Neuronal stem cell (in vitro differentiated cells): ENCODE data around the gene FAM118A.
A peak's percentile ranks its signal among the peaks of the same experiment; 100 is the strongest.
"Not testable (repeated sequence)": the region's sequence is repeated elsewhere in the genome, so short reads cannot be mapped to it uniquely, and the experiment has no call there.

ENCODE experiments used
- DNase-seq: peaks from one replicate; pipeline ENCODE4 v3.0.0-alpha.2; 2013; ENCODE audit warnings: low spot score
- H2AFZ ChIP-seq: one replicate; pipeline ENCODE4 v1.6.1; 2013; ENCODE audit warnings: mild to moderate bottlenecking, low read length, inconsistent platforms
- H2AK5ac ChIP-seq: 2 replicates; pipeline ENCODE4 v1.6.1; 2013; ENCODE audit warnings: low read depth, mild to moderate bottlenecking, inconsistent platforms, low read length, moderate library complexity, mixed read lengths
- H2BK120ac ChIP-seq: 2 replicates; pipeline ENCODE4 v1.6.1; 2013; ENCODE audit warnings: low read depth, mild to moderate bottlenecking, inconsistent platforms, low read length, moderate library complexity, mixed read lengths
- H2BK12ac ChIP-seq: one replicate; pipeline ENCODE4 v1.6.1; 2013; ENCODE audit warnings: low read length, inconsistent platforms
- H2BK15ac ChIP-seq: 2 replicates; pipeline ENCODE4 v1.6.1; 2013; ENCODE audit warnings: mild to moderate bottlenecking, low read length, inconsistent platforms, mixed read lengths
- H2BK5ac ChIP-seq: one replicate; pipeline ENCODE4 v1.6.1; 2013; ENCODE audit warnings: inconsistent platforms, mild to moderate bottlenecking, low read length, moderate library complexity
- H3K14ac ChIP-seq: one replicate; pipeline ENCODE4 v1.6.1; 2013; ENCODE audit warnings: low read length, inconsistent platforms
- H3K18ac ChIP-seq: 2 replicates; pipeline ENCODE4 v1.6.1; 2013; ENCODE audit warnings: low read length, inconsistent platforms
- H3K23ac ChIP-seq: 2 replicates; pipeline ENCODE4 v1.6.1; 2013; ENCODE audit warnings: low read depth, mild to moderate bottlenecking, mixed read lengths, low read length, inconsistent platforms; ENCODE audit not compliant: poor library complexity
- H3K27ac ChIP-seq: replicated peaks from 3 replicates; pipeline ENCODE4 v1.5.1; 2013; ENCODE audit warnings: low read length, inconsistent platforms
- H3K27me3 ChIP-seq, 3 experiments: 2 replicates each; pipeline ENCODE4 v1.6.1; 2013; ENCODE audit warnings: low read length in 3 of 3, mild to moderate bottlenecking in 2 of 3, inconsistent platforms in 1 of 3, low read depth in 1 of 3, mixed read lengths in 1 of 3, moderate library complexity in 1 of 3; ENCODE audit not compliant: control insufficient read depth in 3 of 3, insufficient read depth in 3 of 3
- H3K36me3 ChIP-seq, 2 donors: replicated peaks in 1 of 2; 2 replicates each; pipeline ENCODE4 v1.6.1; 2013; ENCODE audit warnings: low read length in 2 of 2; ENCODE audit not compliant: control insufficient read depth in 2 of 2, insufficient read depth in 2 of 2
- H3K4ac ChIP-seq: 2 replicates; pipeline ENCODE4 v1.6.1; 2013; ENCODE audit warnings: inconsistent platforms, mild to moderate bottlenecking, low read length, moderate library complexity
- H3K4me1 ChIP-seq, 2 donors: 1 replicate in 1 of 2; 2 replicates in 1 of 2; pipeline ENCODE4 v1.6.1; 2013; ENCODE audit warnings: low read length in 2 of 2, low read depth in 1 of 2; ENCODE audit not compliant: control insufficient read depth in 2 of 2, insufficient read depth in 1 of 2
- H3K4me2 ChIP-seq: one replicate; pipeline ENCODE4 v1.6.1; 2013; ENCODE audit warnings: mild to moderate bottlenecking, low read length, inconsistent platforms; ENCODE audit not compliant: insufficient read depth, poor library complexity, severe bottlenecking
- H3K4me3 ChIP-seq, 2 donors: 2 replicates each; pipeline ENCODE4 v1.5.1; 2013; ENCODE audit warnings: low read length in 2 of 2, mild to moderate bottlenecking in 2 of 2, inconsistent platforms in 1 of 2, moderate library complexity in 1 of 2
- H3K79me1 ChIP-seq: one replicate; pipeline ENCODE4 v1.6.1; 2013; ENCODE audit warnings: low read depth, mild to moderate bottlenecking, inconsistent platforms, low read length, moderate library complexity
- H3K9ac ChIP-seq: one replicate; pipeline ENCODE4 v1.6.1; 2013; ENCODE audit warnings: mild to moderate bottlenecking, low read depth, low read length, inconsistent platforms; ENCODE audit not compliant: poor library complexity
- H3K9me3 ChIP-seq, 2 donors: replicated peaks in 1 of 2; 2 replicates each; pipeline versions ENCODE3 to v1.6.1; 2013; ENCODE audit warnings: low read length in 2 of 2, mild to moderate bottlenecking in 2 of 2, inconsistent platforms in 1 of 2, low read depth in 1 of 2, mixed read lengths in 1 of 2, moderate library complexity in 1 of 2; ENCODE audit not compliant: control insufficient read depth in 2 of 2, insufficient read depth in 1 of 2
- H4K8ac ChIP-seq: one replicate; pipeline ENCODE4 v1.6.1; 2013; ENCODE audit warnings: low read depth, mild to moderate bottlenecking, inconsistent platforms, low read length, moderate library complexity
- H4K91ac ChIP-seq: one replicate; pipeline ENCODE4 v1.6.1; 2013; ENCODE audit warnings: low read length, low read depth, mild to moderate bottlenecking, inconsistent platforms; ENCODE audit not compliant: poor library complexity
- WGBS, 2 donors: extraction: QIAGEN DNeasy Blood & Tissue Kit; methylation state at CpG; one replicate each; pipeline ENCODE4 v1.1.7; 2013; ENCODE audit warnings: missing lambda C conversion rate in 2 of 2, mixed read lengths in 1 of 2; ENCODE audit not compliant: insufficient read length in 2 of 2, insufficient replicate concordance in 1 of 2; ENCODE audit errors: extremely low coverage in 2 of 2; 5-methylcytosine and 5-hydroxymethylcytosine counted together

Gene FAM118A

DNA sequence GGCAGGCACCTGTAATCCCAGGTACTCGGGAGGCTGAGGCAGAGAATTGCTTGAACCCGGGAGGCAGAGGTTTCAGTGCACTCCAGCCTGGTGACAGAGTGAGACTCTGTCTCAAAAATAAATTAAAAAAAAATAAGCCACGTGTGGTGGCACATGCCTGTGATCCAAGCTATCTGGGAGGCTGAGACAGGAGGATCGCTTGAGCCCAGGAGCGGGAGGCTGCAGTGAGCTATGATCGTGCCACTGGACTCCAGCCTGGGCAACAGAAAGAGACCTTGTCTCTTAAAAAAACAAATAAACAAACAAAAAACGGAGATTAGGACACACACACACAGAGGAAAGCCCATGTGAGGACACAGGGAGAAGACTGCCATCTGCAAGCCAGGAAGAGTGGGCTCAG is 32.0 kb upstream of the FAM118A start:
- not testable (repeated sequence) for H3K79me1 ChIP-seq, H2AFZ ChIP-seq, H2BK15ac ChIP-seq, H2BK5ac ChIP-seq, H4K8ac ChIP-seq, H3K4me3 ChIP-seq, H3K18ac ChIP-seq, H3K9ac ChIP-seq, H3K9me3 ChIP-seq, H3K36me3 ChIP-seq, H2AK5ac ChIP-seq, DNase-seq, H2BK12ac ChIP-seq, H3K4me2 ChIP-seq, H3K4ac ChIP-seq, H4K91ac ChIP-seq, H3K4me1 ChIP-seq, H3K27ac ChIP-seq, H3K23ac ChIP-seq, H2BK120ac ChIP-seq
- Histone ChIP-seq H3K27me3 (peaks cover 0 to 25% (median 1%) of the 10 kb centered on the region in 3 experiments), H3K14ac (peak overlapping the region; percentile 21)
- no CpG with 5 or more reads among the region's 7 CpGs for WGBS, 2 donors

DNA sequence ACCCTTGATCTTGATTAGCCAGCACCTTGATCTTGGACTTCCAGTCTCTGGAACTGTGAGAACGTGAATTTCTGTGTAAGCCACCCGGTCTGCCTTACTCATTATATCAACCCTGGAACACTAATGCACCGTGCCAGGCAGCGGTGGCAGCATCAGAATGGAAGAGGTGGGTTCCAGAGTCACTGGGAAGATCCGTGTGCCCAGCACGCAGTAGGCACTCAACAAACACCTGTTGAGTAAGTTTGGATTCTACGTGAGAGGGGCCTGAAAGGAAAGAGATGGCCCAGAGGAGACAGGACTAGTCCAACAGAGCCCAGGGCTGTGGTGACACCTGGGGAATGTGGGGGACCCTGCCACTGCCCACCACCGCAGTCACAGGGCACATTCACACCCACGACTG is 31.6 kb upstream of the FAM118A start:
- no CpG with 5 or more reads among the region's 9 CpGs for WGBS, 2 donors
- H2BK12ac ChIP-seq: no peak overlapping the region

DNA sequence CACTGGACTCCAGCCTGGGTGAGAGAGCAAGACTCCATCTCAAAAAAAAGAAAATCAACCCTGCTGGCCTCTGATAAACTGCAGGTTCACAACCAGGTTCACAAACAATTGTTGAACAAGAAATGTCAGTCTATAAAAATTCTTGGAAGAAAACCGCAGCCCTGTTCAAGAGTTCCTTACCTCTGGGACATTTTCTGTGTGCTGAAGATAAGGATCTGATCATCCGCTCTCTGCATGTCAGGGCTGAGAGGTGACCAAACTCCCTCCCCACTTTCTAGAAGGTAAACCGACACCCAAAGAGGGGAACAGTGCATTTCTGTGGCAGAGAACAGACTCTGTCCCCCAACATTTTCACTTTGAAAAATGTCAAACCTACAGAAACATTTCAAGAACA is 29.1 kb upstream of the FAM118A start:
- H4K91ac ChIP-seq: no peak overlapping the region
- no peak overlapping the region for H3K23ac ChIP-seq
- no peak overlapping the region for H3K9ac ChIP-seq
- DNase-seq: no peak
- no CpG with 5 or more reads among the region's 3 CpGs for WGBS, 2 donors
- H3K4me1 ChIP-seq: peaks cover 3 to 6% of the 10 kb centered on the region in 2 donors
- H3K4me3 ChIP-seq: no peak overlapping the region
- no peak overlapping the region for H4K8ac ChIP-seq
- no peak overlapping the region for H3K18ac ChIP-seq
- H2AK5ac ChIP-seq: no peak overlapping the region
- H2BK15ac ChIP-seq: no peak overlapping the region
- H2BK5ac ChIP-seq: no peak overlapping the region
- no peak overlapping the region for H3K14ac ChIP-seq
- H3K4me2 ChIP-seq: no peak overlapping the region
- no peaks in the 10 kb centered on the region for H3K36me3 ChIP-seq
- no peaks in the 10 kb centered on the region for H3K9me3 ChIP-seq
- H2BK120ac ChIP-seq: no peak overlapping the region
- peaks cover 0 to 29% (median 13%) of the 10 kb centered on the region in 3 experiments for H3K27me3 ChIP-seq
- H2BK12ac ChIP-seq: no peak overlapping the region
- H3K4ac ChIP-seq: no peak overlapping the region
- H2AFZ ChIP-seq: no peak overlapping the region
- no peaks in the 10 kb centered on the region for H3K79me1 ChIP-seq
- H3K27ac ChIP-seq: no peak overlapping the region

More for the DNA sequence above, 31.6 kb upstream of the FAM118A start:
- H3K9ac ChIP-seq: no peak overlapping the region
- no peak overlapping the region for H3K27ac ChIP-seq
- H2BK120ac ChIP-seq: no peak overlapping the region
- no peak overlapping the region for H3K23ac ChIP-seq
- no peaks in the 10 kb centered on the region for H3K9me3 ChIP-seq
- no peak overlapping the region for H4K91ac ChIP-seq
- no peak overlapping the region for H4K8ac ChIP-seq
- no peak overlapping the region for H3K4ac ChIP-seq
- no peak overlapping the region for H3K18ac ChIP-seq
- peaks cover 0 to 2% of the 10 kb centered on the region in 2 donors for H3K4me1 ChIP-seq
- no peak overlapping the region for H2AK5ac ChIP-seq
- H2BK15ac ChIP-seq: peak overlapping the region; percentile 89
- DNase-seq: no peak
- H3K14ac ChIP-seq: no peak overlapping the region
- H3K36me3 ChIP-seq: no peaks in the 10 kb centered on the region
- H3K4me3 ChIP-seq: no peak overlapping the region
- no peak overlapping the region for H2BK5ac ChIP-seq
- H2AFZ ChIP-seq: no peak overlapping the region
- no peak overlapping the region for H3K4me2 ChIP-seq
- no peaks in the 10 kb centered on the region for H3K79me1 ChIP-seq
- H3K27me3 ChIP-seq: peaks cover 0 to 24% (median 1%) of the 10 kb centered on the region in 3 experiments

DNA sequence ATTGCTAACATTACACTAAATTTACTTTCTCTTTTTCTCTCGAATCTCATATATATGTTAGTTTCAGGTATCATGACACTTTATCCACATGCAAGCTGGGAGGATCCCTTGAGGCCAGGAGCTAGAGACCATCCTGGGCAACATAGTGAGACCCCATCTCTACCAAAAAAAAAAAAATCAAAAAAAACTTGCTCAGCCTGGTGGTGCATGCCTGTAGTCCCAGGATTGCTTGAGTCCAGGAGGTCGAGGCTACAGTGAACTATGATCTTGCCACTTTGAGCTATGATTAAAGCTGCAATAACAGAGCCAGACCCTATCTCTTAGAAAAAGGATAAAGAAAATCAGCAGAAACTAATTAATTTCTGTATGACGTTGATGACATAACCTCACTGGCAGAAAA is 28.7 kb upstream of the FAM118A start:
- WGBS, 2 donors: 100% methylated on average over 1 of the region's 3 CpGs; no CpG with 5 or more reads in 1 of the 2 donors

More for the DNA sequence above, 28.7 kb upstream of the FAM118A start:
- Histone ChIP-seq H3K27me3 (peaks cover 0 to 32% (median 17%) of the 10 kb centered on the region in 3 experiments), H2AFZ (no peak overlapping the region), H2BK15ac (no peak overlapping the region), H2AK5ac (no peak overlapping the region), H3K4me1 (peaks cover 4 to 6% of the 10 kb centered on the region in 2 donors), H3K4me2 (no peak overlapping the region), H3K9me3 (no peaks in the 10 kb centered on the region), H2BK5ac (no peak overlapping the region), H2BK12ac (no peak overlapping the region), H3K79me1 (no peaks in the 10 kb centered on the region), H3K14ac (no peak overlapping the region), H3K9ac (no peak overlapping the region), H2BK120ac (no peak overlapping the region), H3K27ac (no peak overlapping the region), H3K4ac (no peak overlapping the region), H3K23ac (no peak overlapping the region), H3K18ac (no peak overlapping the region), H3K36me3 (no peaks in the 10 kb centered on the region), H4K8ac (no peak overlapping the region), H3K4me3 (no peak overlapping the region), H4K91ac (no peak overlapping the region)
- DNase-seq: no peak
